SK-N-SH (cell line): Measurements from ENCODE around the gene PIK3CA.

ENCODE experiments used
- CHD2 ChIP-seq: fragments of 150-350 bp; IDR thresholded peaks from 2 replicates; pipeline ENCODE4 v1.6.1; 2018; ENCODE audit warnings: low read length; ENCODE audit not compliant: partially characterized antibody
- CTCF ChIP-seq: fragments of 200-600 bp; sonication (generic); IDR thresholded peaks from 2 replicates; pipeline ENCODE4 v1.6.1; 2017; ENCODE audit warnings: antibody characterized with exemption, mild to moderate bottlenecking, moderate library complexity
- EP300 ChIP-seq, 2 experiments: IDR thresholded peaks; 2 replicates each; pipeline versions ENCODE4 v1.4.0 to v1.6.1; 2012; ENCODE audit warnings: borderline replicate concordance in 1 of 2, low read depth in 1 of 2, low read length in 1 of 2
- EZH2phosphoT487 ChIP-seq: fragments of 200-600 bp; sonication (generic); IDR thresholded peaks from 2 replicates; pipeline ENCODE4 v1.6.1; 2017; ENCODE audit warnings: low read depth, mixed run types, mild to moderate bottlenecking, antibody characterized with exemption, moderate library complexity, borderline replicate concordance
- GABPA ChIP-seq: IDR thresholded peaks from 2 replicates; pipeline ENCODE4 v1.4.0; 2012; ENCODE audit warnings: low read depth, mild to moderate bottlenecking
- JUND ChIP-seq: IDR thresholded peaks from 2 replicates; pipeline ENCODE4 v1.4.0; 2012
- MXI1 ChIP-seq: IDR thresholded peaks from 2 replicates; pipeline ENCODE4 v1.6.1; 2012; ENCODE audit warnings: mild to moderate bottlenecking, low read depth, low read length, improper control_type of control experiment
- PBX3 ChIP-seq: IDR thresholded peaks from 2 replicates; pipeline ENCODE4; 2012
- POLR2AphosphoS5 ChIP-seq: IDR thresholded peaks from 2 replicates; pipeline ENCODE4 v1.6.1; 2012; ENCODE audit warnings: low read depth, low read length
- RAD21 ChIP-seq: IDR thresholded peaks from 2 replicates; pipeline ENCODE4 v1.6.1; 2012; ENCODE audit warnings: mild to moderate bottlenecking, low read length
- SMC3 ChIP-seq: IDR thresholded peaks from 2 replicates; pipeline ENCODE4 v1.6.1; 2012; ENCODE audit warnings: low read depth, low read length, improper control_type of control experiment
- USF2 ChIP-seq: fragments of 150-350 bp; IDR thresholded peaks from 2 replicates; pipeline ENCODE4 v1.6.1; 2017; ENCODE audit warnings: antibody characterized with exemption, low read length, low read depth, borderline replicate concordance
- YY1 ChIP-seq: IDR thresholded peaks from 2 replicates; pipeline ENCODE4 v1.4.0; 2012; ENCODE audit warnings: low read depth, mild to moderate bottlenecking
- TF ChIP-seq, protein P1 (sequence below): IDR thresholded peaks from 2 replicates; pipeline ENCODE4 v1.4.0; 2012; ENCODE audit warnings: low read depth

GRCh38 chr3:179168918-179169317, 20.8 kb downstream of the PIK3CA start:
- TF ChIP-seq RAD21 = no peak
- no peak for TF ChIP-seq YY1
- no peak for TF ChIP-seq POLR2AphosphoS5
- no peak for TF ChIP-seq EP300 (IDR thresholded peaks at IDR 0.05; ENCODE audit: borderline replicate concordance in 1 of 2, low read depth in 1 of 2, low read length in 1 of 2)
- TF ChIP-seq EZH2phosphoT487 = no peak
- TF ChIP-seq, protein P1, sequence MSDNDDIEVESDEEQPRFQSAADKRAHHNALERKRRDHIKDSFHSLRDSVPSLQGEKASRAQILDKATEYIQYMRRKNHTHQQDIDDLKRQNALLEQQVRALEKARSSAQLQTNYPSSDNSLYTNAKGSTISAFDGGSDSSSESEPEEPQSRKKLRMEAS = no peak
- TF ChIP-seq GABPA = no peak
- no peak for TF ChIP-seq CTCF
- TF ChIP-seq SMC3 = no peak
- no peak for TF ChIP-seq JUND
- no peak for TF ChIP-seq USF2
- no peak for TF ChIP-seq PBX3
- TF ChIP-seq MXI1 = no peak
- TF ChIP-seq CHD2 = no peak
